SK-N-MC (cell line): Measurements from ENCODE around the gene MSX1.

Experiments
- EZH2 ChIP-seq: fragments of 200-600 bp; sonication (generic); IDR thresholded peaks from one replicate; pipeline ENCODE4 v1.6.1; 2017; ENCODE audit warnings: antibody characterized with exemption
- POLR2AphosphoS5 ChIP-seq: IDR thresholded peaks from 2 replicates; pipeline ENCODE4 v1.6.1; 2012; ENCODE audit warnings: mild to moderate bottlenecking, low read depth, low read length, borderline replicate concordance

GRCh38 chr4:4871573-4872313 lies 12.3 kb downstream of the MSX1 start:
- TF ChIP-seq EZH2 (no peak), POLR2AphosphoS5 (no peak)
